SK-N-SH treated with all-trans-retinoic acid at 6 μM for 48 hours (cell line): Measurements from ENCODE around the gene LRP8.

ENCODE experiments used
- ATAC-seq: fragments of 200-7000 bp; cut with Tn5 transposase; 3 replicates; pipeline ENCODE4 v1.9.1; 2020; ENCODE audit warnings: mild to moderate bottlenecking, moderate library complexity
- ARNTL ChIP-seq: fragments of 450-650 bp; formaldehyde crosslinking; IDR thresholded peaks from 2 replicates; pipeline ENCODE4 v1.5.0; 2020; ENCODE audit warnings: low read depth, mild to moderate bottlenecking, moderate library complexity, borderline replicate concordance
- BACH2 ChIP-seq: fragments of 250-450 bp; sonication (Bioruptor Pico); IDR thresholded peaks from 2 replicates; pipeline ENCODE4 v1.9.0; 2021; ENCODE audit warnings: mild to moderate bottlenecking, borderline replicate concordance
- CREB5 ChIP-seq: fragments of 250-450 bp; sonication (Bioruptor Pico); IDR thresholded peaks from 2 replicates; pipeline ENCODE4 v1.5.1; 2020; ENCODE audit warnings: low read depth, mild to moderate bottlenecking, moderate library complexity
- CSDC2 ChIP-seq: fragments of 250-450 bp; sonication (Bioruptor Pico); IDR thresholded peaks from 2 replicates; pipeline ENCODE4 v1.5.0; 2020; ENCODE audit warnings: mild to moderate bottlenecking, moderate library complexity
- CSRNP3 ChIP-seq: fragments of 250-450 bp; sonication (Bioruptor Pico); IDR thresholded peaks from 2 replicates; pipeline ENCODE4 v1.5.1; 2021; ENCODE audit warnings: mild to moderate bottlenecking, moderate library complexity
- ESRRG ChIP-seq: fragments of 250-450 bp; sonication (Bioruptor Pico); IDR thresholded peaks from 2 replicates; pipeline ENCODE4 v1.6.1; 2021; ENCODE audit warnings: mild to moderate bottlenecking
- ISL1 ChIP-seq: fragments of 250-450 bp; sonication (Bioruptor Pico); IDR thresholded peaks from 2 replicates; pipeline ENCODE4 v2.1.2; 2022; ENCODE audit warnings: mild to moderate bottlenecking, moderate library complexity
- OSR1 ChIP-seq: fragments of 250-450 bp; sonication (Bioruptor Pico); IDR thresholded peaks from 2 replicates; pipeline ENCODE4 v1.8.0; 2022; ENCODE audit warnings: moderate library complexity, mild to moderate bottlenecking, inconsistent platforms
- PATZ1 ChIP-seq: fragments of 250-450 bp; sonication (Bioruptor Pico); IDR thresholded peaks from 2 replicates; pipeline ENCODE4 v1.8.0; 2020; ENCODE audit warnings: mild to moderate bottlenecking, moderate library complexity, borderline replicate concordance
- POU6F1 ChIP-seq: fragments of 250-450 bp; sonication (Bioruptor Pico); IDR thresholded peaks from 2 replicates; pipeline ENCODE4 v1.8.0; 2021; ENCODE audit warnings: low read depth, mild to moderate bottlenecking, moderate library complexity, borderline replicate concordance
- PPARA ChIP-seq: fragments of 250-450 bp; sonication (Bioruptor Pico); IDR thresholded peaks from 2 replicates; pipeline ENCODE4 v1.5.0; 2020; ENCODE audit warnings: mild to moderate bottlenecking, borderline replicate concordance
- SNAI2 ChIP-seq: fragments of 250-450 bp; sonication (Bioruptor Pico); IDR thresholded peaks from 2 replicates; pipeline ENCODE4 v1.5.0; 2020; ENCODE audit warnings: mild to moderate bottlenecking, moderate library complexity
- TCF4 ChIP-seq: fragments of 250-450 bp; sonication (Bioruptor Pico); IDR thresholded peaks from 2 replicates; pipeline ENCODE4 v1.8.0; 2021; ENCODE audit warnings: mild to moderate bottlenecking, moderate library complexity, borderline replicate concordance
- TOX ChIP-seq: fragments of 250-450 bp; sonication (Bioruptor Pico); IDR thresholded peaks from 2 replicates; pipeline ENCODE4 v1.8.0; 2021; ENCODE audit warnings: mild to moderate bottlenecking, moderate library complexity, borderline replicate concordance
- TSHZ2 ChIP-seq: fragments of 250-450 bp; sonication (Bioruptor Pico); IDR thresholded peaks from 2 replicates; pipeline ENCODE4 v1.5.0; 2020; ENCODE audit warnings: mild to moderate bottlenecking, moderate library complexity
- ZC3H10 ChIP-seq: fragments of 250-450 bp; sonication (Bioruptor Pico); IDR thresholded peaks from 2 replicates; pipeline ENCODE4 v1.5.1; 2021; ENCODE audit warnings: mild to moderate bottlenecking, moderate library complexity
- ZFP30 ChIP-seq: fragments of 450-650 bp; formaldehyde crosslinking; IDR thresholded peaks from 2 replicates; pipeline ENCODE4 v1.5.0; 2022; ENCODE audit warnings: mild to moderate bottlenecking, moderate library complexity
- ZNF565 ChIP-seq: fragments of 450-650 bp; formaldehyde crosslinking; conservative IDR thresholded peaks from 2 replicates; pipeline ENCODE4 v1.5.0; 2020; ENCODE audit warnings: low read depth, mild to moderate bottlenecking, moderate library complexity
- ZNF70 ChIP-seq: fragments of 450-650 bp; formaldehyde crosslinking; IDR thresholded peaks from 2 replicates; pipeline ENCODE4 v1.5.0; 2020; ENCODE audit warnings: mild to moderate bottlenecking, moderate library complexity
- ZNF8 ChIP-seq: fragments of 450-650 bp; formaldehyde crosslinking; IDR thresholded peaks from 2 replicates; pipeline ENCODE4 v1.5.0; 2020; ENCODE audit warnings: mild to moderate bottlenecking, moderate library complexity

LRP8 gene

GRCh38 chr1:53292690-53293089, 35.2 kb downstream of the LRP8 start:
- TF ChIP-seq TSHZ2 (CRISPR knock-in tag), result no peak
- no peak for TF ChIP-seq SNAI2 (CRISPR knock-in tag)
- TF ChIP-seq POU6F1 (CRISPR knock-in tag), result no peak
- no peak for TF ChIP-seq ZC3H10 (CRISPR knock-in tag)
- no peak for TF ChIP-seq CSRNP3 (CRISPR knock-in tag)
- TF ChIP-seq PPARA, result no peak
- no peak for TF ChIP-seq PATZ1
- TF ChIP-seq ISL1, result no peak
- TF ChIP-seq CREB5 (CRISPR knock-in tag), result no peak
- no peak for TF ChIP-seq ZNF565 (CRISPR knock-in tag)
- TF ChIP-seq TCF4 (CRISPR knock-in tag), result no peak
- no peak for TF ChIP-seq ZFP30 (CRISPR knock-in tag)
- no peak for TF ChIP-seq TOX
- TF ChIP-seq OSR1, result no peak
- no peak for TF ChIP-seq ESRRG (CRISPR knock-in tag)
- no peak for TF ChIP-seq CSDC2 (CRISPR knock-in tag)
- no peak for TF ChIP-seq ARNTL (CRISPR knock-in tag)
- TF ChIP-seq, all 23 proteins: peak for 0
- ATAC-seq, result no peak

GRCh38 chr1:53291574-53291973, 36.3 kb downstream of the LRP8 start:
- TF ChIP-seq CSDC2 (CRISPR knock-in tag), result no peak
- TF ChIP-seq TSHZ2 (CRISPR knock-in tag), result no peak
- no peak for TF ChIP-seq ZNF8 (CRISPR knock-in tag)
- TF ChIP-seq TOX, result no peak
- TF ChIP-seq OSR1, result no peak
- TF ChIP-seq ISL1, result no peak
- TF ChIP-seq BACH2 (CRISPR knock-in tag), result no peak
- TF ChIP-seq PATZ1, result no peak
- no peak for TF ChIP-seq ESRRG (CRISPR knock-in tag)
- no peak for TF ChIP-seq ARNTL (CRISPR knock-in tag)
- no peak for TF ChIP-seq TCF4 (CRISPR knock-in tag)
- no peak for TF ChIP-seq ZNF70 (CRISPR knock-in tag)
- no peak for TF ChIP-seq ZFP30 (CRISPR knock-in tag)
- no peak for TF ChIP-seq ZNF565 (CRISPR knock-in tag)
- no peak for TF ChIP-seq CSRNP3 (CRISPR knock-in tag)
- no peak for TF ChIP-seq PPARA
- ATAC-seq, result no peak
